HepG2 (cell line): ENCODE measurements around the gene EMP2. TPM values are rescaled to one million over a fixed set of nuclear protein-coding genes. Genes with fewer than 3 reads are reported as not detected.

ENCODE experiments used
- EED ChIP-seq: sonication (generic); formaldehyde crosslinking; IDR thresholded peaks from 2 replicates; pipeline ENCODE4 v1.5.0; 2020; ENCODE audit warnings: mild to moderate bottlenecking, missing genetic modification reagents
- ELF1 ChIP-seq: sonication (generic); formaldehyde crosslinking; IDR thresholded peaks from 2 replicates; pipeline ENCODE4 v1.4.0; 2020; ENCODE audit warnings: missing genetic modification reagents
- GZF1 ChIP-seq: sonication (generic); formaldehyde crosslinking; IDR thresholded peaks from 2 replicates; pipeline ENCODE4 v1.5.1; 2020; ENCODE audit warnings: mild to moderate bottlenecking, missing genetic modification reagents
- HNF4A ChIP-seq: sonication (generic); formaldehyde crosslinking; IDR thresholded peaks from 2 replicates; pipeline ENCODE4 v1.4.0; 2020; ENCODE audit warnings: missing genetic modification reagents
- LCORL ChIP-seq, 2 experiments: fragments of 450-650 bp in 1 of 2; sonication (generic) in 1 of 2; formaldehyde crosslinking in 1 of 2; IDR thresholded peaks; 2 replicates each; pipeline versions ENCODE4 v1.5.0 to v1.6.1; 2017 to 2020; ENCODE audit warnings: antibody characterized with exemption in 1 of 2, missing genetic modification reagents in 1 of 2
- MED1 ChIP-seq: sonication (generic); formaldehyde crosslinking; IDR thresholded peaks from 2 replicates; pipeline ENCODE4 v1.4.0; 2020; ENCODE audit warnings: missing genetic modification reagents
- NFE2L1 ChIP-seq: sonication (generic); formaldehyde crosslinking; IDR thresholded peaks from 2 replicates; pipeline ENCODE4 v1.4.0; 2020; ENCODE audit warnings: missing genetic modification reagents, mild to moderate bottlenecking, borderline replicate concordance
- SIN3B ChIP-seq: fragments of 150-350 bp; IDR thresholded peaks from 2 replicates; pipeline ENCODE4 v1.6.1; 2014; ENCODE audit warnings: low read length
- ZNF260 ChIP-seq: sonication (generic); formaldehyde crosslinking; IDR thresholded peaks from 2 replicates; pipeline ENCODE4 v1.4.0; 2020; ENCODE audit warnings: missing genetic modification reagents, low read depth, mild to moderate bottlenecking, borderline replicate concordance
- ZNF282 ChIP-seq: fragments of 450-650 bp; IDR thresholded peaks from 2 replicates; pipeline ENCODE4 v1.6.1; 2018; ENCODE audit not compliant: partially characterized antibody
- ZNF33B ChIP-seq: sonication (generic); formaldehyde crosslinking; IDR thresholded peaks from 2 replicates; pipeline ENCODE4 v1.5.1; 2020; ENCODE audit warnings: mild to moderate bottlenecking, missing genetic modification reagents
- ZNF558 ChIP-seq: sonication (generic); formaldehyde crosslinking; IDR thresholded peaks from 2 replicates; pipeline ENCODE4 v1.9.0; 2022; ENCODE audit warnings: mild to moderate bottlenecking, missing genetic modification reagents, borderline replicate concordance
- ZNF569 ChIP-seq: sonication (generic); formaldehyde crosslinking; IDR thresholded peaks from 2 replicates; pipeline ENCODE4 v1.5.0; 2020; ENCODE audit warnings: mild to moderate bottlenecking, missing genetic modification reagents, moderate library complexity, borderline replicate concordance
- ZNF747 ChIP-seq: sonication (generic); formaldehyde crosslinking; IDR thresholded peaks from 2 replicates; pipeline ENCODE4 v1.8.1; 2023; ENCODE audit warnings: missing genetic modification reagents, mild to moderate bottlenecking, borderline replicate concordance
- ZSCAN12 ChIP-seq: sonication (generic); formaldehyde crosslinking; IDR thresholded peaks from 2 replicates; pipeline ENCODE4 v1.9.0; 2021; ENCODE audit warnings: mild to moderate bottlenecking, missing genetic modification reagents
- ZSCAN25 ChIP-seq: sonication (generic); formaldehyde crosslinking; IDR thresholded peaks from 2 replicates; pipeline ENCODE4 v1.8.0; 2022; ENCODE audit warnings: mild to moderate bottlenecking, missing genetic modification reagents
- polyA plus RNA-seq, 8 experiments: library from polyadenylated mRNA; depleted of rRNA in 3 of 8; stranded (reverse) in 7 of 8; unstranded in 1 of 8; fragments of >200 nt; fragmentation: Illumina TruSeq in 4 of 8; extraction: Trizol in 4 of 8; gene quantifications; 2 replicates each; pipeline versions ENCODE4 v1.2.1 to v1.2.3, GENCODE V29; 2011 to 2016; ENCODE audit warnings: low read depth in 4 of 8, missing spikeins in 1 of 8, mixed read lengths in 1 of 8; ENCODE audit not compliant: insufficient read depth in 1 of 8
- total RNA-seq, 5 experiments: library from RNA; depleted of rRNA; stranded (reverse); fragments of >200 nt; fragmentation: Illumina TruSeq; extraction: Trizol; gene quantifications; 2 replicates each; pipeline ENCODE4 v1.2.3, GENCODE V29; 2016; ENCODE audit warnings: low read depth in 1 of 5
- TF ChIP-seq, protein P1 (sequence below): sonication (generic); formaldehyde crosslinking; IDR thresholded peaks from 2 replicates; pipeline ENCODE4 v1.9.0; 2021; ENCODE audit warnings: missing genetic modification reagents, borderline replicate concordance
- TF ChIP-seq, protein P2 (sequence below): sonication (generic); formaldehyde crosslinking; IDR thresholded peaks from 2 replicates; pipeline ENCODE4 v1.5.0; 2020; ENCODE audit warnings: mild to moderate bottlenecking, missing genetic modification reagents
- TF ChIP-seq, protein P3 (sequence below): sonication (generic); formaldehyde crosslinking; IDR thresholded peaks from 2 replicates; pipeline ENCODE4 v1.8.0; 2022; ENCODE audit warnings: mild to moderate bottlenecking, missing genetic modification reagents; ENCODE audit not compliant: insufficient replicate concordance
- TF ChIP-seq, protein P4 (sequence below): sonication (generic); formaldehyde crosslinking; conservative IDR thresholded peaks from 2 replicates; pipeline ENCODE4 v1.8.1; 2023; ENCODE audit warnings: missing genetic modification reagents

The EMP2 gene
- total and polyA plus RNA-seq, 2 of the 13 experiments (the other 11 are each of a cell fraction or from before 2014, with no cell fraction given) = 24.6 to 91.2 TPM

DNA sequence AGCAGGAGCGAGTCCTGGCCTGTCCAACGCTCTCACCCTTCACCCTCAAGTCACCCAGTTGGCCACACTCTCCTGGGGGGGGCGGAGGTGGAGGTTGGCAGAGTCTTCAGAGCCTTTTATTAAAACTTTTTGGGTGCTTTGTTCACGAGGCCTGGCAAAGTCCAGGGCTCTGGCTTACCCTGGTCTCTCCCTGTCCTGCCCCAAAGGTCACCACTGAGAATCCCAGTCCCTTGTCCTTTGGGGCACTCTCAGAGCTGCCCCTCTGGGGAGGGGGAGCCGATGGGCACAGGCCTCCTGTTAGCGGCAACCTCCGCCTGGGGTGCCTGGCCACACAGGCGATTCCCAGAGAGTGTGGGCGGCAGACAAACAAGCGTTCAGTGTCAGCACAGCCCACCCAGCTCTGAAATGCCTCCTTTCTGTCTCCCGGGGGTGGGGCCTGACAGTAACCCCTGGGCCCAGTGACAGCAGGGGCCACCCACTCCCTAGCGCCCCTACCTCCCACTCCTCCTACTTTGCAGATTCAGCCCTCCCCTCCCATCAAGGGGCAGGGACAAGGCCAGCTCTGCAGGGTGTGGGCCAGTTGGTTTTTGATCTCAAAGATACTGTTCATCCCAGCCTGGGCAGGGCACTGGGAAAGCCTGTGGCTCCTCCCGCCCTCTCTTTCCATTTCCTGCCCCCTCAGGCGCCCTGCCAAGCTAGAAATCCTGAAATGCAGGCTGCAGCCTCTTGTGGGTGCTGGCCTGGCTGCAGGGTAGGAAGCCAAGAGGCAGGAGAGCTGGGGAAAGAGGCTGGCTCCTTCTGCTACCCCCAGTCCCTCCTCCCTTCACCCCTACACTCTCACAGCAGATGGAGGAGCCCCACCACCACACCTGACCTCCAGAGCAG is 36.6 kb upstream of the EMP2 start (continued):
- TF ChIP-seq ZNF282 = no peak
- no peak for TF ChIP-seq LCORL (IDR thresholded peaks at IDR 0.05)
- TF ChIP-seq LCORL (CRISPR knock-in tag; IDR thresholded peaks at IDR 0.05) = peak; percentile 99
- TF ChIP-seq GZF1 = peak; percentile 63
- TF ChIP-seq ZSCAN25 (CRISPR knock-in tag) = peak; percentile 99
- TF ChIP-seq, protein P1, sequence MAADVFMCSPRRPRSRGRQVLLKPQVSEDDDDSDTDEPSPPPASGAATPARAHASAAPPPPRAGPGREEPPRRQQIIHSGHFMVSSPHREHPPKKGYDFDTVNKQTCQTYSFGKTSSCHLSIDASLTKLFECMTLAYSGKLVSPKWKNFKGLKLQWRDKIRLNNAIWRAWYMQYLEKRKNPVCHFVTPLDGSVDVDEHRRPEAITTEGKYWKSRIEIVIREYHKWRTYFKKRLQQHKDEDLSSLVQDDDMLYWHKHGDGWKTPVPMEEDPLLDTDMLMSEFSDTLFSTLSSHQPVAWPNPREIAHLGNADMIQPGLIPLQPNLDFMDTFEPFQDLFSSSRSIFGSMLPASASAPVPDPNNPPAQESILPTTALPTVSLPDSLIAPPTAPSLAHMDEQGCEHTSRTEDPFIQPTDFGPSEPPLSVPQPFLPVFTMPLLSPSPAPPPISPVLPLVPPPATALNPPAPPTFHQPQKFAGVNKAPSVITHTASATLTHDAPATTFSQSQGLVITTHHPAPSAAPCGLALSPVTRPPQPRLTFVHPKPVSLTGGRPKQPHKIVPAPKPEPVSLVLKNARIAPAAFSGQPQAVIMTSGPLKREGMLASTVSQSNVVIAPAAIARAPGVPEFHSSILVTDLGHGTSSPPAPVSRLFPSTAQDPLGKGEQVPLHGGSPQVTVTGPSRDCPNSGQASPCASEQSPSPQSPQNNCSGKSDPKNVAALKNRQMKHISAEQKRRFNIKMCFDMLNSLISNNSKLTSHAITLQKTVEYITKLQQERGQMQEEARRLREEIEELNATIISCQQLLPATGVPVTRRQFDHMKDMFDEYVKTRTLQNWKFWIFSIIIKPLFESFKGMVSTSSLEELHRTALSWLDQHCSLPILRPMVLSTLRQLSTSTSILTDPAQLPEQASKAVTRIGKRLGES (CRISPR knock-in tag) = no peak
- TF ChIP-seq, protein P2, sequence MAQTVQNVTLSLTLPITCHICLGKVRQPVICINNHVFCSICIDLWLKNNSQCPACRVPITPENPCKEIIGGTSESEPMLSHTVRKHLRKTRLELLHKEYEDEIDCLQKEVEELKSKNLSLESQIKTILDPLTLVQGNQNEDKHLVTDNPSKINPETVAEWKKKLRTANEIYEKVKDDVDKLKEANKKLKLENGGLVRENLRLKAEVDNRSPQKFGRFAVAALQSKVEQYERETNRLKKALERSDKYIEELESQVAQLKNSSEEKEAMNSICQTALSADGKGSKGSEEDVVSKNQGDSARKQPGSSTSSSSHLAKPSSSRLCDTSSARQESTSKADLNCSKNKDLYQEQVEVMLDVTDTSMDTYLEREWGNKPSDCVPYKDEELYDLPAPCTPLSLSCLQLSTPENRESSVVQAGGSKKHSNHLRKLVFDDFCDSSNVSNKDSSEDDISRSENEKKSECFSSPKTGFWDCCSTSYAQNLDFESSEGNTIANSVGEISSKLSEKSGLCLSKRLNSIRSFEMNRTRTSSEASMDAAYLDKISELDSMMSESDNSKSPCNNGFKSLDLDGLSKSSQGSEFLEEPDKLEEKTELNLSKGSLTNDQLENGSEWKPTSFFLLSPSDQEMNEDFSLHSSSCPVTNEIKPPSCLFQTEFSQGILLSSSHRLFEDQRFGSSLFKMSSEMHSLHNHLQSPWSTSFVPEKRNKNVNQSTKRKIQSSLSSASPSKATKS (CRISPR knock-in tag) = no peak
- no peak for TF ChIP-seq SIN3B
- TF ChIP-seq ZSCAN12 = no peak
- TF ChIP-seq ZNF747 = peak; percentile 91
- TF ChIP-seq ZNF33B (CRISPR knock-in tag) = no peak
- peak; percentile 53 for TF ChIP-seq HNF4A (CRISPR knock-in tag)
- TF ChIP-seq ELF1 (CRISPR knock-in tag) = peak; percentile 78; the same call in 1 of the 2 replicates
- TF ChIP-seq, protein P3, sequence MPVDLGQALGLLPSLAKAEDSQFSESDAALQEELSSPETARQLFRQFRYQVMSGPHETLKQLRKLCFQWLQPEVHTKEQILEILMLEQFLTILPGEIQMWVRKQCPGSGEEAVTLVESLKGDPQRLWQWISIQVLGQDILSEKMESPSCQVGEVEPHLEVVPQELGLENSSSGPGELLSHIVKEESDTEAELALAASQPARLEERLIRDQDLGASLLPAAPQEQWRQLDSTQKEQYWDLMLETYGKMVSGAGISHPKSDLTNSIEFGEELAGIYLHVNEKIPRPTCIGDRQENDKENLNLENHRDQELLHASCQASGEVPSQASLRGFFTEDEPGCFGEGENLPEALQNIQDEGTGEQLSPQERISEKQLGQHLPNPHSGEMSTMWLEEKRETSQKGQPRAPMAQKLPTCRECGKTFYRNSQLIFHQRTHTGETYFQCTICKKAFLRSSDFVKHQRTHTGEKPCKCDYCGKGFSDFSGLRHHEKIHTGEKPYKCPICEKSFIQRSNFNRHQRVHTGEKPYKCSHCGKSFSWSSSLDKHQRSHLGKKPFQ (CRISPR knock-in tag) = peak; percentile 41
- TF ChIP-seq ZNF260 (CRISPR knock-in tag) = no peak
- TF ChIP-seq ZNF569 (CRISPR knock-in tag) = no peak
- TF ChIP-seq NFE2L1 (CRISPR knock-in tag) = no peak
- TF ChIP-seq, protein P4, sequence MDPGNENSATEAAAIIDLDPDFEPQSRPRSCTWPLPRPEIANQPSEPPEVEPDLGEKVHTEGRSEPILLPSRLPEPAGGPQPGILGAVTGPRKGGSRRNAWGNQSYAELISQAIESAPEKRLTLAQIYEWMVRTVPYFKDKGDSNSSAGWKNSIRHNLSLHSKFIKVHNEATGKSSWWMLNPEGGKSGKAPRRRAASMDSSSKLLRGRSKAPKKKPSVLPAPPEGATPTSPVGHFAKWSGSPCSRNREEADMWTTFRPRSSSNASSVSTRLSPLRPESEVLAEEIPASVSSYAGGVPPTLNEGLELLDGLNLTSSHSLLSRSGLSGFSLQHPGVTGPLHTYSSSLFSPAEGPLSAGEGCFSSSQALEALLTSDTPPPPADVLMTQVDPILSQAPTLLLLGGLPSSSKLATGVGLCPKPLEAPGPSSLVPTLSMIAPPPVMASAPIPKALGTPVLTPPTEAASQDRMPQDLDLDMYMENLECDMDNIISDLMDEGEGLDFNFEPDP = no peak
- TF ChIP-seq EED = 0 out of 2 replicates have a peak, but pooled peaks have one; percentile 17
- TF ChIP-seq MED1 = peak; percentile 91
- no peak for TF ChIP-seq ZNF558 (CRISPR knock-in tag)
